ENCODE measurements around the gene PAK6. TPM values are rescaled to one million over a fixed set of nuclear protein-coding genes. Genes with fewer than 3 reads are reported as not detected.

PAK6 gene
- polyA plus RNA-seq, 1 experiment = not detected

DNA sequence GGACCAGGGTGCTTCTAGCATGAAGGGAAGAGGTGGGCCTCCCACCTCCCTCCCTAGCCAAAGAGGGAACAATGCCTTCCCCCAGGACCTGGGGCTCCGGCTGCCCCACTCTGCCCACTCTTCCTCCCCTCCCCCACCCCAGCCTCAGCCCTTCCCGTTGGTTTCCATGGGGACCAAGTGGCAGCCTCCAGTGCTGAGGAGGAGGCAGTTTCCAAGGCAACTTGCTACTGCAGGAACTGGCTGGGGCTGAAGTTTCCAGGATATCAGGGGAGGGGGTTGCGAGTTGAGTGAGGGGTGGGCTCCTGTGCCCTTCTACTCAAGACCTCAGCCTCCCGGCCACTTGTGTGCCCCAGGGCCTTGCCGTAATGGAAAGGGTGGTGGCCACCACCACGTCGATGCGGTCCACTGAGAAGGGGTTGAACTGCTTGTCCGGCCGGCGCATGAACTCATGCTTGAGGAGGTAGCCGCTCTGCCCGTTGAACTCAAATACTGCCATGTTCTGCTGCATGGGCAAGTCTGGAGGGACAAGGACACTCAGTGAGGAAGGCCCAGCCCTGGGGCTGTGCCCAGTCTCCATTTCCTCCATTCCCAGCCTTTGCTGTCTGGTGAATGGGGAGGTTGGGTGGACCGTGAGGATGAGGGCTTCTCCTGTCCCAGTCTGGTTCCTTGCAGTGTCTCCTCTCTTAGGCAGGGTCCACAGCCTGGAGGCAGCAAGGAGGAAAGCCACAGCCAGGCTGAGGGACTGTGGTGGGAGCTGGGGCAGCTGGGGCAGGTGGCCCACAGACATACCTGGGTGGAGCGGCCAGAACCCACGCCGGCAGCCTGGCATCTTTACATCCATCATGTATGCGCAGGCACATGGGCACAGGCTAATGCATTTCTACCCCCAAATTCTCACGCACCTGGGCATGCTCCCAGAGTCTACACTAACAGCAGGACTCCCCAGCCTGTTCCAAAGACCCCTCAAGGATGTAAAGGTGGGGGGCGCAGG is 55.3 kb downstream of the PAK6 start:
- CTCF ChIA-PET = interaction anchor here (0.9 to 7.2 kb wide), 4 partner anchors 15 to 20 kb away, joined by 3 to 67 read pairs (median 9); no protein-coding TSS in a partner anchor
- POLR2A ChIA-PET = no interaction called here
- DNase-seq (ENCODE audit: low read depth) = no peak
- Histone ChIP-seq H3K4me3 (ENCODE audit: low read depth, low read length) (no peak overlapping the region), H3K27me3 (ENCODE audit: control insufficient read depth, insufficient read depth, low read length) (peaks cover 22% of the 10 kb centered on the region), H3K36me3 (ENCODE audit: control insufficient read depth, insufficient read depth, low read length) (no peaks in the 10 kb centered on the region)
- TF ChIP-seq, protein P1, sequence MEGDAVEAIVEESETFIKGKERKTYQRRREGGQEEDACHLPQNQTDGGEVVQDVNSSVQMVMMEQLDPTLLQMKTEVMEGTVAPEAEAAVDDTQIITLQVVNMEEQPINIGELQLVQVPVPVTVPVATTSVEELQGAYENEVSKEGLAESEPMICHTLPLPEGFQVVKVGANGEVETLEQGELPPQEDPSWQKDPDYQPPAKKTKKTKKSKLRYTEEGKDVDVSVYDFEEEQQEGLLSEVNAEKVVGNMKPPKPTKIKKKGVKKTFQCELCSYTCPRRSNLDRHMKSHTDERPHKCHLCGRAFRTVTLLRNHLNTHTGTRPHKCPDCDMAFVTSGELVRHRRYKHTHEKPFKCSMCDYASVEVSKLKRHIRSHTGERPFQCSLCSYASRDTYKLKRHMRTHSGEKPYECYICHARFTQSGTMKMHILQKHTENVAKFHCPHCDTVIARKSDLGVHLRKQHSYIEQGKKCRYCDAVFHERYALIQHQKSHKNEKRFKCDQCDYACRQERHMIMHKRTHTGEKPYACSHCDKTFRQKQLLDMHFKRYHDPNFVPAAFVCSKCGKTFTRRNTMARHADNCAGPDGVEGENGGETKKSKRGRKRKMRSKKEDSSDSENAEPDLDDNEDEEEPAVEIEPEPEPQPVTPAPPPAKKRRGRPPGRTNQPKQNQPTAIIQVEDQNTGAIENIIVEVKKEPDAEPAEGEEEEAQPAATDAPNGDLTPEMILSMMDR (IDR thresholded peaks at IDR 0.05; ENCODE audit: insufficient read depth, low read depth, low read length) = no peak

DNA sequence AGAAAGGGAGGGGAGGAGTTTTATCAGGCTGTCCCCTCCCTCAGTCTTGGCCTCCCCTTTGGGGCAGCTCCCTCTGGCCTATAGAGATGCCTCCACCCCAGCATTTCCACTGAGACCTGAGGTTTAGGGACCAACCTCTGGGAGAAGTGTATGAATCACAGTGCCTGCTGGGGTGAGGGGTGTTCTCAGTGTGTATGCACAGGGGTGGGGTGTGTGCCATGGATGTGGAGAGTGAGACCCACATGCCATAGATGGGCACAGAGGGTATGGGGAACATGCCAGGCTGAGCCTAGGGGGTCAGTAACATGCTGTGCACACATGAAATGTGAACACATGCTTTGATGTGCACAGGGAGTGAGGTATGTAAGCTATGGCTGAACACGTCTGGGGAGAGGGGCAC is 56.4 kb downstream of the PAK6 start:
- H3K4me3 ChIP-seq (ENCODE audit: low read depth, low read length) = no peak overlapping the region
- no peak for DNase-seq (ENCODE audit: low read depth)
- ChIA-PET CTCF (interaction anchor here (0.9 to 1.8 kb wide), 3 partner anchors 16 to 21 kb away, joined by 3 to 10 read pairs (median 6); no protein-coding TSS in a partner anchor), POLR2A (no interaction called here)
- peaks cover 20% of the 10 kb centered on the region for H3K27me3 ChIP-seq (ENCODE audit: control insufficient read depth, insufficient read depth, low read length)
- TF ChIP-seq, protein P1 (IDR thresholded peaks at IDR 0.05; ENCODE audit: insufficient read depth, low read depth, low read length) = no peak
- H3K36me3 ChIP-seq (ENCODE audit: control insufficient read depth, insufficient read depth, low read length) = no peaks in the 10 kb centered on the region

DNA sequence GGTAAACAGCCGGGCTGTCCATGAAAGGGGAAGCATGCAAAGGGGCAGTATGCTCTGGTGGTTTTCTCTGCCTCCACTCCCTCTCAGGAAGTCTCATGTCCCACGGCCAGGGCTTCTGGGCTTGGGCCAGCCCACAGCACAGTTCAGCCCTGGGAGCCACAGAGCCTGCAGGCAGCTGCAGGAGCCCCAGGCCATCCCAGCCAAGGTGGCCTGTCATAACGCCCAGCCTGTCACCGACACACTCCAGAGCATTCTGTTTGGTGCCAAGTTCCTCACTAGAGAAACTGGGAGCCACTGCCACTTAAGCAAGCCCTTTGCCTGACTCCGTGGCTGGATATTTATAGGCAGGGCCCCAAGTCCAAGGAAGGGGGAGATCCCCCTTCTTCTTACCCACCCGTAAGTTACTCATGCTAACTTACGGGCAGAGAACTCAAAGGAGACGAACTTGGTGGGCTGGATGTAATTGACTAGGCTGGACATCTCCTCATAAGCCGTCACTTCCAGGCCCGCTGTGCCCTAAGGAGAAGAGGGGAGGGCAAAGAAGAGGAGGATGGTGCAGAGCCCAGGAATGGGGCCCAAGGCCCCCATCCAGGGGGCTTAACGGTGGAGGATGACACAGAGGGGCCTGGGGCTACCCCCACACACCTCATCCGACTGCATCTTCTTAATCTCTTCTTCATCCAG is 57.2 kb downstream of the PAK6 start:
- H3K27me3 ChIP-seq (ENCODE audit: control insufficient read depth, insufficient read depth, low read length) = peaks cover 21% of the 10 kb centered on the region
- ChIA-PET CTCF (interaction anchor here (1.7 to 1.8 kb wide), 2 partner anchors 15 to 22 kb away, joined by 6 to 10 read pairs; no protein-coding TSS in a partner anchor), POLR2A (no interaction called here)
- H3K4me3 ChIP-seq (ENCODE audit: low read depth, low read length) = no peak overlapping the region
- TF ChIP-seq, protein P1 (IDR thresholded peaks at IDR 0.05; ENCODE audit: insufficient read depth, low read depth, low read length) = no peak
- H3K36me3 ChIP-seq (ENCODE audit: control insufficient read depth, insufficient read depth, low read length) = no peaks in the 10 kb centered on the region
- no peak for DNase-seq (ENCODE audit: low read depth)

DNA sequence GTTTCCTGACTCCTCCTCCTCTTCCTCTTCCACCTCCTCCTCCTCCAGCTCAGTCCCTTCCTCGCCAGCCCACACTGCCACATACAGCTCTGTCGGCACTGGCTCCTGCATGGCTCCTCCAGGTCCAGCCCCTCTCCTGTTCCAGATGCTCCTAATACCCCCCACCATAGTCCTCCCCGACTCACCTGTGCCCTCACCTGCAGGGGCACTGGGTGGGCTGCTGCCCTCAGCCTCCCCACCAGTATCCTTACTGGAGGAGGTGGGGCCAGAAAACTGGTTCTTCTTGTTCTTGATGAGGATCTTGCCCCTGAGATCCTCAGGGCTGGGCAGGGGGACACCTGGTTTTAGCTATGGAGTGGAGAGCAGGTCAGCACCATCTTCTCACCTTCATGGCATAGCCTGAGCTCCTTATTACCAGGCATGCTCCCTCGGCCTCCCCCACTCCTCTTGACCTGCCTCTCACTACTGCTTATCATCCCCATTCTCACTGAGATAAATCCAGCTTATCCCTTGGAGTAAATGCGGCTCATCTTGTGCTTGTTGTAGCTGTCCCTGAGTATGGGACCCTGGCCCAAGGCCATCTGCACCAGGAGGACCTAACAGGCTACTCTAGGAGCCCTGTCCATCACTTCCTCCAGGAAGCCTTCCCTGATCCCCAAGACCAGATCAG is 57.8 kb downstream of the PAK6 start:
- DNase-seq (ENCODE audit: low read depth) = no peak
- H3K4me3 ChIP-seq (ENCODE audit: low read depth, low read length) = no peak overlapping the region
- ChIA-PET POLR2A (no interaction called here), CTCF (interaction anchor here (1.8 kb wide), 1 partner anchor 22 kb away, joined by 6 read pairs; no protein-coding TSS in a partner anchor)
- TF ChIP-seq, protein P1 (IDR thresholded peaks at IDR 0.05; ENCODE audit: insufficient read depth, low read depth, low read length) = no peak
- peaks cover 21% of the 10 kb centered on the region for H3K27me3 ChIP-seq (ENCODE audit: control insufficient read depth, insufficient read depth, low read length)
- no peaks in the 10 kb centered on the region for H3K36me3 ChIP-seq (ENCODE audit: control insufficient read depth, insufficient read depth, low read length)

Data from BJ (cell line).